ENCODE results near the gene RAD51B. TPM values are rescaled to one million over a fixed set of nuclear protein-coding genes. Genes with fewer than 3 reads are reported as not detected.

The RAD51B gene
- total RNA-seq, 4 donors from 2014 or later, result 14.0 to 16.4 (median 14.8) TPM

DNA sequence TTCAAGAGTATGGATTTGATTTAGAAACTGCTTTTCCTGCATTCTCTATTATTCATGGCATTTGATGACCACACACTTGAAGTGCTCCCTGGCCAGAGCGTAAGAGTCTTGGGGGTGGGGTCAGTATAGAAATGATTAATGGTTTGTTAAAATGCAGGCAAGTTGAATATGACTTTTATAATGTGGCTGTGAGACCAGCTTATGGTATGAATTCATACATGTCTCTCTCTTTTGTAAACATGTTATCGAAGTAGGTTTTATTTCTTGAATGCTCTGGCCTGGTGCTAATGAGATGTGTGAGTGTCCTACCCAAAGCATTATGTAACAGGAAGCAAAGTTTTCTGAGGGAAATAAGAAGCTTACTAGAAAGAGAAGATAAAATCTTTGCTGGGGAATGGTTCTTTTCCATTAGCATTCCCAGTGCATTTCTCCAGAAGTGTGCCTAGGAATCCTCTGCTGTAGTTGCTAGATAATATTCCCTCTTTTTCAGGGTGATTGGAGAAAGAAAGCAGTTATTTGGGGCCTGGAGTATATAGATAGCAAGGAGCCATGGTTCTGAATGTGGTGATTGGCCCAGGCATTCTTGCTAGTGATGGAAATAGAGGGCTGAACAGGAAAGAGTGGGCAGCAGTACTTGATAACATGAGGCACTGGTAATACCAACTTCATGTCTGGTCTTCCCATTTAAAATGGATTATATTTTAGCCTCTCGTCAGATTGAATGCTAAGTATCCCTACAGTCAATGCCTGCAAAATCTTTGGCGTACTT is 289.7 kb downstream of the RAD51B start:
- Histone ChIP-seq H3K9me3 (no peaks in the 10 kb centered on the region), H3K27ac (no peak overlapping the region), H3K4me1 (peaks cover 11 to 26% of the 10 kb centered on the region in 2 donors), H3K4me3 (replicated peaks in 1 of 3) (no peak overlapping the region), H3K36me3 (no peaks in the 10 kb centered on the region), H3K27me3 (no peaks in the 10 kb centered on the region)
- WGBS, 2 donors, result 89 to 96% methylated on average over 4 of the region's 4 CpGs
- intact Hi-C loops (cut with DNase I), result no loop called here
- DNase-seq, result no peak
- no peak for TF ChIP-seq POLR2A (IDR thresholded peaks at IDR 0.05)
- no peak for TF ChIP-seq CTCF (IDR thresholded peaks at IDR 0.05)

- Histone ChIP-seq H3K27ac (no peak overlapping the region), H3K9me3 (no peaks in the 10 kb centered on the region), H3K4me1 (peaks cover 0 to 10% of the 10 kb centered on the region in 2 donors), H3K36me3 (no peaks in the 10 kb centered on the region), H3K4me3 (replicated peaks in 1 of 3) (no peak overlapping the region), H3K27me3 (no peaks in the 10 kb centered on the region)
- no peak for TF ChIP-seq CTCF (IDR thresholded peaks at IDR 0.05)
- no peak for TF ChIP-seq POLR2A (IDR thresholded peaks at IDR 0.05)
- intact Hi-C loops (cut with DNase I), result no loop called here
- DNase-seq, result no peak
- 77 to 89% methylated on average over 5 of the region's 5 CpGs for WGBS, 2 donors
Observed at GRCh38 chr14:68111097-68111852, 291.7 kb downstream of the RAD51B start.

DNA sequence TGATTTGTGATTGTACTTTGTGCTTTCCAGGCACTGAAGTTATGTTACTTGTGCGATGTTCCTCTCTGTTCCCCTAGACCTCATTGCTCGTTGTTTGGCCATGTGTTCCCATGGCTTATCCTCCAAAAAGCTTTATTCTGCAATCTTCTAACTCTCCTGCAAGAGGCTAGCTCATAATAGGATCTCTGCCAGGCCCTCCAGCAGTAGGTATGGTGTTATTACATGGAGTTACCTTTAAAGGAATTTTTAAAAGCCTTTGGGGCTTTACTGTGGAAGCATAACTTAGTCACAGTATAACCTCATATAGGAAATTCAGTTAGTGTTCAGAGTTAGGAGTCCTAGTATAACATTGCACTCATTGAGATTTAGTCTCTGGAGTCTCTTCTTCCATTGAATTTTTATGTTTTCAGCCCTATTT is 292.3 kb downstream of the RAD51B start:
- intact Hi-C loops (cut with DNase I), result no loop called here
- WGBS, 2 donors, result 91 to 100% methylated on average over 2 of the region's 2 CpGs
- H3K9me3 ChIP-seq, result no peaks in the 10 kb centered on the region
- no peak overlapping the region for H3K4me3 ChIP-seq (replicated peaks in 1 of 3)
- DNase-seq, result no peak
- no peaks in the 10 kb centered on the region for H3K27me3 ChIP-seq
- H3K4me1 ChIP-seq, result peaks cover 0 to 10% of the 10 kb centered on the region in 2 donors
- H3K36me3 ChIP-seq, result no peaks in the 10 kb centered on the region
- TF ChIP-seq POLR2A (IDR thresholded peaks at IDR 0.05), result no peak
- no peak for TF ChIP-seq CTCF (IDR thresholded peaks at IDR 0.05)
- H3K27ac ChIP-seq, result no peak overlapping the region

GRCh38 chr14:68112442-68112841 is 292.9 kb downstream of the RAD51B start:
- H3K36me3 ChIP-seq, result no peaks in the 10 kb centered on the region
- TF ChIP-seq POLR2A (IDR thresholded peaks at IDR 0.05) (no peak), CTCF (IDR thresholded peaks at IDR 0.05) (no peak)
- H3K4me1 ChIP-seq, result peaks cover 0 to 10% of the 10 kb centered on the region in 2 donors
- intact Hi-C loops (cut with DNase I), result no loop called here
- DNase-seq, result no peak
- H3K27ac ChIP-seq, result no peak overlapping the region
- no peak overlapping the region for H3K4me3 ChIP-seq (replicated peaks in 1 of 3)
- no peaks in the 10 kb centered on the region for H3K9me3 ChIP-seq
- H3K27me3 ChIP-seq, result no peaks in the 10 kb centered on the region
- 97 to 100% methylated on average over 1 of the region's 1 CpG for WGBS, 2 donors

Measured in thyroid gland (tissue), 4 donors.